Right lobe of liver (tissue), 4 donors: Measurements from ENCODE around the gene OR52K1.

Source experiments
- CTCF ChIP-seq, 4 donors: fragments of 200-600 bp in 3 of 4; fragments of 450-650 bp in 1 of 4; IDR thresholded peaks; one replicate each; pipeline versions ENCODE4 v1.5.1 to v1.8.0; 2016 to 2022; ENCODE audit warnings: antibody characterized with exemption in 4 of 4, mild to moderate bottlenecking in 2 of 4
- POLR2A ChIP-seq: fragments of 450-650 bp; IDR thresholded peaks from one replicate; pipeline ENCODE4 v1.6.1; 2017; ENCODE audit warnings: antibody characterized with exemption, mild to moderate bottlenecking
- donor health status: DM: no; HTN: no; CAD: no.
- donor health status: DM: no; HTN: no; CAD: no.
- donor health status: DM: no; HTN: yes; CAD: no.

GRCh38 chr11:4493480-4493818 is 11.0 kb downstream of the OR52K1 start:
- no peak for TF ChIP-seq POLR2A
- TF ChIP-seq CTCF (IDR thresholded peaks at IDR 0.05) = no peak
